Karpas-422 (cell line): ENCODE data around the gene RICTOR. TPM values are rescaled to one million over a fixed set of nuclear protein-coding genes. Genes with fewer than 3 reads are reported as not detected.

Source experiments
- DNase-seq: peaks from one replicate; pipeline ENCODE4 v3.0.0-alpha.2; 2015
- H2AFZ ChIP-seq: fragments of 200-600 bp; sonication (generic); 2 replicates; pipeline ENCODE4 v1.6.1; 2014; ENCODE audit warnings: antibody characterized with exemption, low read length, mixed read lengths
- H3K27ac ChIP-seq: fragments of 200-600 bp; sonication (generic); 2 replicates; pipeline ENCODE4 v1.5.1; 2014; ENCODE audit warnings: mild to moderate bottlenecking, low read length, moderate library complexity
- H3K27me3 ChIP-seq: fragments of 200-600 bp; sonication (generic); 2 replicates; pipeline ENCODE4 v1.6.1; 2014; ENCODE audit warnings: low read length, mixed read lengths
- H3K36me3 ChIP-seq: fragments of 200-600 bp; sonication (generic); 2 replicates; pipeline ENCODE4 v1.6.1; 2014; ENCODE audit warnings: low read length, mixed read lengths; ENCODE audit not compliant: insufficient read depth
- H3K4me1 ChIP-seq: fragments of 200-600 bp; sonication (generic); 2 replicates; pipeline ENCODE4 v1.6.1; 2014; ENCODE audit warnings: mild to moderate bottlenecking, low read length, mixed read lengths
- H3K4me2 ChIP-seq: fragments of 200-600 bp; sonication (generic); 2 replicates; pipeline ENCODE4 v1.6.1; 2014; ENCODE audit warnings: low read length, low read depth, mild to moderate bottlenecking; ENCODE audit not compliant: poor library complexity, severe bottlenecking
- H3K4me3 ChIP-seq: fragments of 200-600 bp; sonication (generic); 2 replicates; pipeline ENCODE4 v1.5.1; 2014; ENCODE audit warnings: mild to moderate bottlenecking, antibody characterized with exemption, low read length, mixed read lengths
- H3K79me2 ChIP-seq: fragments of 200-600 bp; sonication (generic); 2 replicates; pipeline ENCODE4 v1.6.1; 2014; ENCODE audit warnings: mild to moderate bottlenecking, low read length, mixed read lengths
- H3K9ac ChIP-seq: fragments of 200-600 bp; sonication (generic); 2 replicates; pipeline ENCODE4 v1.6.0; 2014; ENCODE audit warnings: low read length
- H3K9me2 ChIP-seq: fragments of 200-600 bp; sonication (generic), shearing (Covaris generic); replicated peaks from 2 replicates; pipeline ENCODE4 v1.6.0; 2014; ENCODE audit warnings: mild to moderate bottlenecking, low read length, moderate library complexity; ENCODE audit not compliant: insufficient read depth
- H3K9me3 ChIP-seq: fragments of 300-700, 200-600 bp; sonication (generic); 2 replicates; pipeline ENCODE4 v1.6.1; 2014; ENCODE audit warnings: low read length, mixed read lengths
- H4K20me1 ChIP-seq: fragments of 200-600 bp; sonication (generic); 2 replicates; pipeline ENCODE4 v1.6.1; 2014; ENCODE audit warnings: mild to moderate bottlenecking, antibody characterized with exemption, low read length, low read depth; ENCODE audit not compliant: insufficient read depth
- total RNA-seq: library from RNA; depleted of rRNA; stranded (reverse); fragments of >200 nt; shearing (Covaris generic); gene quantifications from 2 replicates; pipeline ENCODE4 v1.2.3, GENCODE V29; 2014; ENCODE audit warnings: low replicate concordance

Gene RICTOR
- total RNA-seq, 1 experiment from 2014 or later, result 42.7 TPM

- Histone ChIP-seq H3K36me3 (no peaks in the 10 kb centered on the region), H3K9ac (no peak overlapping the region), H3K27ac (no peak overlapping the region), H3K79me2 (no peaks in the 10 kb centered on the region), H3K27me3 (no peaks in the 10 kb centered on the region), H3K9me3 (no peaks in the 10 kb centered on the region), H3K4me3 (no peak overlapping the region), H2AFZ (no peak overlapping the region), H3K4me2 (no peak overlapping the region), H4K20me1 (no peaks in the 10 kb centered on the region), H3K4me1 (peaks cover 7% of the 10 kb centered on the region; the same call in 1 of the 2 replicates), H3K9me2 (no peaks in the 10 kb centered on the region)
- no peak for DNase-seq
Observed at GRCh38 chr5:39082995-39083394, 8.8 kb upstream of the RICTOR start.

GRCh38 chr5:39080597-39081204, 6.5 kb upstream of the RICTOR start:
- Histone ChIP-seq H3K4me1 (peaks cover 27% of the 10 kb centered on the region), H2AFZ (no peak overlapping the region), H3K9me2 (no peaks in the 10 kb centered on the region), H3K9me3 (no peaks in the 10 kb centered on the region), H4K20me1 (no peaks in the 10 kb centered on the region), H3K27me3 (no peaks in the 10 kb centered on the region), H3K27ac (no peak overlapping the region), H3K79me2 (no peaks in the 10 kb centered on the region), H3K4me2 (no peak overlapping the region), H3K4me3 (no peak overlapping the region), H3K36me3 (no peaks in the 10 kb centered on the region), H3K9ac (no peak overlapping the region)
- DNase-seq, result peak; percentile 76

GRCh38 chr5:39080168-39080567, 6.0 kb upstream of the RICTOR start:
- H3K27ac ChIP-seq, result no peak overlapping the region
- H3K36me3 ChIP-seq, result no peaks in the 10 kb centered on the region
- no peak for DNase-seq
- H3K27me3 ChIP-seq, result no peaks in the 10 kb centered on the region
- H3K79me2 ChIP-seq, result peaks cover 4% of the 10 kb centered on the region
- no peaks in the 10 kb centered on the region for H3K9me3 ChIP-seq
- no peak overlapping the region for H3K4me3 ChIP-seq
- H2AFZ ChIP-seq, result no peak overlapping the region
- H3K4me2 ChIP-seq, result no peak overlapping the region
- H3K9me2 ChIP-seq, result no peaks in the 10 kb centered on the region
- H3K4me1 ChIP-seq, result peaks cover 31% of the 10 kb centered on the region
- no peaks in the 10 kb centered on the region for H4K20me1 ChIP-seq
- no peak overlapping the region for H3K9ac ChIP-seq

DNA sequence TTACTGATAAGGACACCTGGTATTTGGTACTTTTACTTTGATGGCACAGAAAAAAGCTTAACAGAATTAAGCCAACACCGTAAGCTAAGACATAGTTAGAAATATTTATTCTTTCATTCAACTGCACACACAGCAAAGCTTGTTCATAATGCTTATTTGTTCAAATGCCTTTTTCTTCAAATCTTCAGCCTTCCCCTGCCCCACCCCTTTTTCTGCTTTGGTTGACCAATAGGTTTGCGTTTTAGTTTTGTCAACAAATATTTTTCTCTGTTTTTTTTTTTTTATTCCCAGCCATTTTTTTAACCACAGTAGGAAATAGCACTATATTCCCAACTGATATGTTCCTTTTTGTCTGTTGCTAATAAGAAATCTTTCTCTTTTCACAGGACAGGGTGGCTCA, 4.9 kb upstream of the RICTOR start:
- Histone ChIP-seq H3K4me1 (peaks cover 31% of the 10 kb centered on the region), H3K27me3 (no peaks in the 10 kb centered on the region), H3K36me3 (no peaks in the 10 kb centered on the region), H3K9me2 (no peaks in the 10 kb centered on the region), H3K9me3 (no peaks in the 10 kb centered on the region), H4K20me1 (no peaks in the 10 kb centered on the region), H3K27ac (no peak overlapping the region), H3K9ac (no peak overlapping the region), H3K4me3 (no peak overlapping the region), H2AFZ (no peak overlapping the region), H3K4me2 (no peak overlapping the region), H3K79me2 (peaks cover 7% of the 10 kb centered on the region)
- no peak for DNase-seq

DNA sequence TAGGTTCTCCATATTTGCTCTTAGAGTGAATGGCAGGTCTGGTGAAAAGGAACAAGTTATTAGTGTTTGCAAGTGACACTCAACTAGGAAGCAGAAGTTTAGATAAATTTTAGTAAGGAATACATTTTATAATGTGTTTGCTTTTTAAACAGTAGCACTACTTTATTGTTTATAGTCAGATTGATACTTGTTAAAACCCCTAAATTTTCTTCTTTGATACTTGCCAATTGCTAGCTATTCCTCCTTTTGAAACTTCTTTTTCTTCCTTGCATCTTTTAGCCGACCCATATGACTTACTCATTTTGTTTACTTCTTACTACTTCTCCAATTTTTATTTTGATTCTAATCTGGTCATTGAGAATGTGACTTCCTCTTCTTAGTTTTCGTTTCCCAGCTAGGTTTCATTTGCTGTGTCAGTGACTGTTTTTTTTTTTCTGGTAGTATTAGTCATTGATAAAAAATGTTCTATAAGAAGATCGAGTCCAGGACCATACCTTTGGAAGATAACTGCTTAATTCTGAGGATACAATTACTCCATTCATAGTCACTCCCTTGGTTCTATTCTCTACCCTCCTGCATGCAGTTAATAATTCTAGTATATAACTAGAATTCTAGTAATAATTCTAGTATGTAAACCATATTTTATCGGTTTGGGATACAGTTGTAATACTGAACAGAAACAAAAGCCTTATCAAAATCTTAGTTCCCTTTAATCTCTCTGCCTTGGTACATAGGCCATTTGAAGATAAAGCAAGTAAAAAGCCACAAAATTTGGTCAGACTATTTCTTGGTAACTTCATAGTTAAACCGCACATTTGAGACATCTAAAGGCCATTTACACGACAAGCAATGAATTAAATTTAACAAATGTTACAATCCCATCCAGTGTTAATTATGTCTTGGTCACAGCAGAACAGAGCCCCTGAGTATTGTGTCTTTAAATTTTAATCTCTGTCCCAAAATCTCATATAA, 2.8 kb upstream of the RICTOR start:
- H3K4me2 ChIP-seq, result peak overlapping the region; percentile 96
- H4K20me1 ChIP-seq, result no peaks in the 10 kb centered on the region
- peaks cover 28% of the 10 kb centered on the region for H3K79me2 ChIP-seq
- H3K36me3 ChIP-seq, result peaks cover 1% of the 10 kb centered on the region; the same call in 1 of the 2 replicates
- H3K9me3 ChIP-seq, result no peaks in the 10 kb centered on the region
- no peaks in the 10 kb centered on the region for H3K27me3 ChIP-seq
- H3K9ac ChIP-seq, result no peak overlapping the region; the same call in 1 of the 2 replicates
- no peaks in the 10 kb centered on the region for H3K9me2 ChIP-seq
- H3K4me3 ChIP-seq, result peak overlapping the region; percentile 77; the same call in 1 of the 2 replicates
- peak; percentile 76 for DNase-seq
- peak overlapping the region; percentile 39; the same call in 1 of the 2 replicates for H2AFZ ChIP-seq
- H3K4me1 ChIP-seq, result peaks cover 42% of the 10 kb centered on the region
- H3K27ac ChIP-seq, result peak overlapping the region; percentile 84

GRCh38 chr5:39076101-39076756, 2.0 kb upstream of the RICTOR start:
- peak overlapping the region; percentile 77; the same call in 1 of the 2 replicates for H3K4me3 ChIP-seq
- H3K79me2 ChIP-seq, result peaks cover 36% of the 10 kb centered on the region

DNA sequence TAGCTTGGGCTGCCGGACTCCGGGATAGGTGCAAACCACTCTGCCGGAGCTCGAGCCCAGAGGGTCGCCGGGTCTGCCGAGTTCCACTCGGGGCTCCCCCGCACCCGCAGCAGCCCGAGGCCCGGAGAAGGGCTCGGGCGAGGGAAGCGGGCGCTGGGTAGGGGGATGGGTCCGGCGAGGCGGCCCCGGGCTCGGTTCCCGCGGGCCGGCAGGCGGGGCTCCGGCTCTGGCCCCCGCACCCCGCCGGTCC, 507 bp downstream of the RICTOR start:
- no peaks in the 10 kb centered on the region for H3K27me3 ChIP-seq
- peaks cover 61% of the 10 kb centered on the region for H3K79me2 ChIP-seq
- peaks cover 25% of the 10 kb centered on the region for H3K36me3 ChIP-seq
- no peaks in the 10 kb centered on the region for H3K9me2 ChIP-seq
- peak overlapping the region; percentile 77 for H3K4me3 ChIP-seq
- peaks cover 46% of the 10 kb centered on the region for H3K4me1 ChIP-seq
- H3K9me3 ChIP-seq, result no peaks in the 10 kb centered on the region
- no peak overlapping the region for H2AFZ ChIP-seq
- DNase-seq, result no peak
- H3K9ac ChIP-seq, result peak overlapping the region; percentile 97
- H3K27ac ChIP-seq, result peak overlapping the region; percentile 45; the same call in 1 of the 2 replicates
- no peaks in the 10 kb centered on the region for H4K20me1 ChIP-seq
- H3K4me2 ChIP-seq, result peak overlapping the region; percentile 74

More at GRCh38 chr5:39076101-39076756, 2.0 kb upstream of the RICTOR start:
- no peak for DNase-seq
- peak overlapping the region; percentile 39; the same call in 1 of the 2 replicates for H2AFZ ChIP-seq
- peaks cover 49% of the 10 kb centered on the region for H3K4me1 ChIP-seq
- H3K9me2 ChIP-seq, result no peaks in the 10 kb centered on the region
- no peaks in the 10 kb centered on the region for H3K9me3 ChIP-seq
- H3K27me3 ChIP-seq, result no peaks in the 10 kb centered on the region
- H3K9ac ChIP-seq, result peak overlapping the region; percentile 41
- peak overlapping the region; percentile 84 for H3K27ac ChIP-seq
- no peaks in the 10 kb centered on the region for H4K20me1 ChIP-seq
- H3K4me2 ChIP-seq, result peak overlapping the region; percentile 96
- H3K36me3 ChIP-seq, result peaks cover 5% of the 10 kb centered on the region
